HG02763 (cell line): Measurements from ENCODE around the gene BIN1.

Source experiments
- ATAC-seq: cut with Tn5 transposase; IDR thresholded peaks from one replicate; pipeline ENCODE4 v1.9.1; 2021; ENCODE audit warnings: mild to moderate bottlenecking, moderate library complexity; ENCODE audit not compliant: unreplicated experiment

Gene BIN1

DNA sequence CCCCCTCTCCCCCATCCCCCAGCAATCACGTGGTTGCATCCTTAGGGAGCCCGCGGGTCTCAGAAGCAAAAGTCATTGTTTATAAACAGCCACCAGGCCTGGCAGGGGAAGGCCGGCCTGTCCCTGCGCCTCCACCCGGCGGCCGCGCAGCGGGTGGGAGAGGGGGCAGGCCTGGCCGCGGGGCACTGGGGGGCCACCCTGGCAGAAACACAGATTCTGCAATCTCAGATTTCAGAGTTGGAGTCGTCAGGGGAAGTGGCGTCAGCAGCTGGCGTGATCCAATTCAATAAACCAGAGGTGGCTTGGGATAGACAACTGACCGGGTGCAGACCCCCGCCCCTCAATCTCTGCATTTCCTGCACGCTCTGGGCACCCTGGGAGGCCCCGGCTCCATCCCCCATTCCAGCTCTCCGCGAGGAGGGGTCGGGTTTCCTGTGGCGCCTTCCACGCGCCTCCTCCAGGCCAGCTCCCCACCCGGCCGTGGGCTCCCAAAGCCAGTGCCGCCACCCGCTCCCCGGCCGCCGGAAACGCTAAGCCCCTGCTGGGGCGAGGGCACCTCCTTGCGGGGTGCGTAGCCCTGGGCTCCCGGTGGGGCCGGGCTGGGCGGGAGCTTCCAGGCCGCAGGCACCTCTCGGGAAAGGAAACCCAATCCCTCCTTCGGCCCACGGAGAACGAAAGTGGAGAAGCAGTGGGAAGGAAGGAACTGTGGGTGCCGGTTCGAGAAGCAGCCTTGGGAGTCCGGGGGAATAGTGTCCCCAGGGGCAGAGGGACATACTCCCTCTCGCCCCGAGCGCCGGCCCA, 1.1 kb downstream of the BIN1 start:
- ATAC-seq, result no peak

DNA sequence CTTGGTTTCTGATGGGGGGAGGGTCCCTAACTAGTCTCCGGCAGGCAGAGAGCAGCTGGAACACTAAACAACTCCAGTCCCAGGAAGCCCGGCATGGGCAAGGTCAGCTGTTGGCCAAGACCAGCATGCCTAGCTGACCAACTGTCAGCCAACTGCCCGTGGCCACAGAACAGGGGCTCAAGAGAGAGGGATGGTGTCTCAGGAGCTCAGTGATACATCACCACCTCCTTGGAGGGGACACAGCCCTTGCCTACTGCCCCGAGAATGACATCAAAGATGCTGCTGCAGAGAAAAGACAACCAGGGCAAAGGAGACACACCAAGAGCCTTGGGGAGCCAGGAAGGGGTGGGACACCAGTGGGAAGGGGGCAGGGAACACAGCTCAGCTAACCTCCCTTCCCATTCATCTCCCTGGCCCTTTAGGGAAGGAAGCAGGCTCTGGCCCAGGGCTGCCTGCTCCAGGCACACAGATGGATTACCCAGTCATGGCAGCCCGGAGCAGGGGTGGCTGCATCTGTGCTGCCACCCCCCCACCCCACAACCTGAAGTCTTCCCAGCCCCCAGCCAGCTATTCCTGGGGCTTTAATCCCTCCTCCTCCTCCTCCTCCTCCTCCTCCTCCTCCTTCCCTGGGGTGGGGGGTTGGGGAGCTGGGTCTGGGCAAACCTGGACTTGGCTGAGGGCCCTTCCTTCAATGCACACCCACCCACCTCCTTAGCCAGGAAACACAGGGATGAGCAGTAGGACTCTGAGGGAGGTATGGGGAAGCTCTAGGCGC, 1.9 kb downstream of the BIN1 start:
- ATAC-seq, result no peak

DNA sequence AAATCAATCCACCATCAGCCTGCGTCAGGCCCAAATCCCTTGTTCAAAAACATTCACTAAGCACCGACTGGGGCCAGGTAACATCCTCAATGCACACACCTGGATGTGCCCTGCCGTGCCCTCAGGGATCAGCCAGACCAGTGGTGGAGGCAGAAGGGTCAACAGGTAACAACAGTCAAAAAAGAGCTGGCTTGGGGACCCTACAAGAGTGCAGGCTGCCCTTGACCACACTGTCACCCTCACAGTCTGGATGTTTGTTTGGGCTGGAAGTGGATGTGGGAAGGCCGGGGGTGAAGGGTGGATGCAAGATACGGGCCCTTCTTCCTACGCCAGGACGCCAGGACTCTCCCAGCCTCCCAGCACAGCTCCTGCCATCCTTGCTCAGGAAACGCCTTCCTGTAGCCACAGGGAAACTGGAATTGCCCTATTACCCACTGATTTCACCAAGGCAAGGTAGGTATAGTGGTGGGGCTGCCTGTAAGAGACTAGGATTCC, 2.7 kb downstream of the BIN1 start:
- no peak for ATAC-seq

DNA sequence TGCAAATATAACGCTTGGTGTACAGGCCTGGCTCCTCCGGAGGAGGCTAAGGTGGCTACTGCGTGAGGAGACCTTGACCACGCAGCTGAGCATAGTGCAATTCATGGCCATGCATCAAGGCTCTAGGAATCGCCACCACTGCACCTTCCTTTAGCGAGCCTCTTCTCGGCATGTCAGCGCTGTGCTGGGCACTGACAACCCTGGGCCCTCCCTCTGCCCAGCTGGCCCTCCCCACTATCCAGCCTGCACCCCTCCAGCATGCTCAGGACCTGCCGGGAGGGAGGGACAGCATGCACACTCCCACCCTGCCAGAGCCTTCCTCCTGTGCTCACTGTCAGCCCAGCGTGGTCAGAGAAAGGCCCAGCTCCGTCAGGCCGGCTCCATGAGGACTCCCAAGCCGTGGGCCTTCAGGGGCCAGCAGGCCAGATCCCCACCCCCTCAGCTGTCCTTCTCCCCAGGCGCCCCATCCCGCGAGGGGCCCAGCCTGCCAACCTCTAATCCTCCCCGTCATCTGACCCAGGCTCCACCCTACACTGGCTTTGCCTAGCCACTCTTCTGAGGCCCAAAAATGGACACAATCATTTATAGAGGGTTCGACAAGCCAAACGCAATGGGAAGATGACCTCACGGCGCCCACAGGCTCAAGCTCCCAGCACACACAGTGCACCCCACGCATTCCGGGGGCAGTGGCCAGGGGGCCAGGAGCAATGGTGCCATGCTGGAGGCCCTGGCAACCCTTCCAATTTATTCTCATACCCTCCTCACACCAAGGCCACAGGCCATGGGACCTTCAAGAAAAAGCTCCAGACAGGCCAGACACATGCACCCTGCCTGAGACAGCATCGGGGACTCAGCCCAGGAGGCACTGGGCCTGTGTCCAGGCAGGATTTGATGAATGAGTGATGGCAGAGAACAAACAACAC, 3.5 kb downstream of the BIN1 start:
- no peak for ATAC-seq

DNA sequence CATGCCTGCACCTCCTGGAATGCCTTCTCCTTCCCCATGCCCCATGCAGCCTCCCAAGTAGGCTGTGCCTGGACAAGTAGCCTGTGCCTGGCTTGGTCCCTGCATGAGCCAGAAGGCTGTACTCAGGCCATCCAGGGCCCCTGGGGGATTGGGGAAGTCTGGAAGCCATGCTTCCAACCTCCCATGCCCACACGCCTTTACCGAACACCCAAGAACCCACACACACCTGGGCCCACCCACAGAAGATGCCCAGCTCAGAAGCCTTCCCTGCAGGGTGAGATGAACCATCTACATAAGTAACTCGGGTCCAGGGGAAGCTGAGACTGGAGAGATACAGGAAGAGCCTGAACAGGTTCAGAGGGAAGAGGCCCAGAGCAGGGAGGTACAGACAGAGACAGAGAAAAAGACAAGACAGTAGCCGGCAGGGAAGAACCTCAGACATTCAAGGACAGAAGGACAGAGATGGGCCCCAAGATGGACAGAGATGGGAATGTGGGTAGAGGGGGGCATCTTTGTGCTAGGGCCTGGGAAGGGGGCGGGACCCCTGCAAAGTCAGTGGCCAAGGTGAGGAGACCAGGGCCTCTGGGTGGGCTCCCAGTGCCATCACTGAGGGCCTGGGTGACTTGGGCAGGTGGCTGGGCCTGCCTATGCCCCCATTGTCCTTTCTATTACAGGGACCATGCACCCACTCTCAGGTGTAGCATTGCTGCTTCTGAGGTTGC, 4.3 kb downstream of the BIN1 start:
- ATAC-seq, result no peak

DNA sequence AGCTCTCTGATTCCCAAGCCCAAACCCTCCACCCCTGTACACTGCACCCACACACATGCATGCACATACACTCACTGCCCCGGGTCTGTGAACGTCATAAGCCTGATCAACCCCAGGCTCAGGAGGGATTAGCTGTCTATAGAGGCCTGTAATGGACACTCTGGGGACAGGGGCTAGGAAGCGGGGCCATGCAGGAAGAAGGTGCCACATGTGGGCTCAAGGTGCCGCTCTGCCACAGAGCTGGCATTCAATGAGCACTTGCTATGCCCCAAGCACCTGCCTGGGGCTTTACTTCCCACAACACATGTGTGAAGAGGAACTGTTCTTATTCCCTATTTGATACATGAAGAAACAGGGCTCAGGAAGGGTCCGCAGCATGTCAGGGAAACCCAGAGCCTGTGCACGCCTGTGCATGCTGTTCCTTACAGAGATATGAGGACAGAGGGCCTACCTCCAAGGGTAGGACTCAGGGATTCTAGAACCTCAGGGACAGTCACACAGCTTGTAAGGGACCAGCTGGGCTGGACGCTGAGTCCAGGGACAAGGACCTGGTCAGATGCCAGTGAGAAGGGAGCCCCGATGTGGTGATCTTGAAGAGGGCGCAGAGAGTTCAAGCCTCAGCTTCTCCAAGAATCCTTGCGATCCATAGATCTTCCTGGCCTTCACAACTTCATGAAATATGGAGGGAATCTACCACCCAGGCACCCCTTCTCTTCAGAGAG, 5.0 kb downstream of the BIN1 start:
- ATAC-seq, result no peak

DNA sequence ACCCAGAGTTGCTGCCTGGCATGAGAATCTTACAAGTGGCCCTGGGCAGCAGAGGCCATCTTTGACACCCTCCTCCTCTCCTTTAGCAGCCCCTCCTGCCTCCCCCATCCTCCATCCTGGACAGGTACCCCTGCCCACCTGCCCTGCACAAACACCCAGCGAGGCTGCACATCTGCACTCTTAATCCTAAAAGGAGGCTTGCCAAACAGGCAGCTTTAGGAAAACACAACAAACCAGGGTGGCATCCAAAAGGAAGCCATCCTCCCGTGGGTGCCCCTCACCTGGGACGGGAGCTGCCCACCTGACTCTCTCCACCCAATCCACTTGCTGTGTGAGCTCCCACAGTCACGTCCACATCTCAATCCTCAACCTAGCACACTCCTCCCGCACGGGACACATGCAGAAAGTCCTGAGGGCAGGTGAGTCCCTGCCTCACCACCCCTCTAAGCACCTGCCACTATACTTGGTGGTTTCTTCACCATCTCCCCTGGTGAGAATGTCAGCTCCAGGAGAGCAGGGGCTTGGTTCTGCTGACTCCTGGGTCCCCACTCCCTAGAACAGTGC, 5.8 kb downstream of the BIN1 start:
- no peak for ATAC-seq

DNA sequence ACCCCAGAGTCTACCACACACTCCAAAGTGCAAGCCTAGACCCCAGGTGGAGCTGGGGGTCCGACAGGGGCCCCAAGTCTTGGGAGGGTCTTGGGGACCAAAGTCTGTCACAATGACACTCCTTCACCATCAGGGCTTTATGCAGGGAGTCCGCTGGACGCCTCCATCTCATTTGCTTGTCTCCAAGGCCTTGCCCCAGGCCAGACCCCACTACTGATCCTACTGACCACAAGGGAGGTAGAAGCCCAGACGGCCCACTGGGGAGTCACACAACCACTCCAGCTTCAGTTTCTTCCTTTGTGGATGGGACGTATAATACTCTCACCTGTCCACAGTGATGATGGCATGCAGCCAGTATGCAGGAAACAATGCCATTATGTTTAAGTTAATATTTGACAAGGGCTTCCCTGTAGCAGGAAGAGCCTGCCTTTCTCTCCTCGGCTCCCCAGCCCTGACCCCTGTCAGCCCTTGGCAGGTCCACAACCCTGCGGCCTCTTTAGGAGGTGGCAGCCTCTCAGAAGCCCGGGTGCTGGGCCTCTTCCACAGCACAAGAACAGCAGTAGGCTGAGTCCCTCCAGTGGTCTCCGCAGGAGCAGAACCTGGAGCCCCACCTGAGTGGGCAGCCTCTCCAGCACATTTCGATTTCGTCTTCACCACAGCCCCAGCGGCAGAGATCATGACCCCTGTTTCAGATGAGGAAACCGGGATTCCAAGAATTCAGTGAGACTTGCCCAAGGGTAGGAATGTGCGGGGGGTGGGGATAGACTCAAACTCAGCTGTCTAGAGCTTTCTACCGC, 6.5 kb downstream of the BIN1 start:
- no peak for ATAC-seq

DNA sequence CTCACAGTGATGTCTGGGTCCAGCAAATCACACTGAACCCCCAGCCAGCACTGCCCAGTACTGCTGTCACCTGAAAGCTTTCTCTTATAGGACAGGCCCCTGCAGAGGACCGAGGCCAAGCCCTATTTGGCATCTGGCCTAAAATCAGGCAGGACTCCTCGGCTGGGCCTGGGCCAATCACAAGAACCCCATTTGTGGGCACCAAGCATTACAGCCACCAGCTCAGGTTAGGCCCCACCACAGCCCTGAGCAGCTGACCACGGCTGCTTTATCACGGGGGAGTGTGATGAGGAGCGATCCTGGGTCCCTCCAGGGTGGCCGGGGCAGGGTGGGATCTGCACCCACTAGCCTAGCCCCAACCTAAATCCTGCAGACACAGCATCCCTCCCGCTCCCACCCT, 8.2 kb downstream of the BIN1 start:
- no peak for ATAC-seq

DNA sequence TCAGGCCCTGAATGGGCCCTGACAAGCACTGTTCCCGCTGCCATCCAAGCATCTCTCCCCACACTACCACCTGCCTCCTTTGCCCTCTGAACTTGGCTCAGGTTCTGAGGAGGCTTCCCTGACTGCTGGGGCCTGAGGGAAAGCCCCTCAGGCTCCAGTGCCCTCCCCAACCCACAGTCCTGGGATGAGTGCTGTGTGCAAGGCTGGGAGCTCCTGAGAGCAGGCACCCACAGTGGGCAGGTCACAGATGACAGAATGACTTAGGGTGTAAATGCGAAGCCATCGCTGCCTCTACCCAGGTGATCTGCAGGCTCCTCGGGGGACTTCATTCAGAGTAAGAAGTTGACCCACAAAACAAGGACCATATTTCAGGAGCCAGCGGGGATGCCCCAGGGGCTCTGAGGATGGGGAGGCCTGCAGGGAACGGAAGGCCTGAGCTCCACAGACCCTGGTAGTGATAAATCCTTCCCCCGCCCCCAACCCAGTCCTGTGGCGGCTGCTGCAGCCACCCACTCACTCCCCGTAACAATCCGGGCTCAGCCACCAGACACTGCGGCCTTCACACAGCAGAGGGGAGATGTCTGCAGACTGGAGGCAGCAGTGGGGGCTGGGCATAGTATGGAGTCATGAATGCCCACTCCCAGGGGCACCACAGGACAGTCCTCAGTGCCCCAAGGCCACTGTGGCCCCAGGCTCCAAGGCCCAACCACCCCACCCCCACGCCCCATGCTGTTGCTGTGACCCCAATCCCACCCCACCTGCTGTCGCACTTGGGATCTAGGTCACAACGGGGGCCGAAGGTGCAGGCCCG, 8.9 kb downstream of the BIN1 start:
- ATAC-seq, result no peak

DNA sequence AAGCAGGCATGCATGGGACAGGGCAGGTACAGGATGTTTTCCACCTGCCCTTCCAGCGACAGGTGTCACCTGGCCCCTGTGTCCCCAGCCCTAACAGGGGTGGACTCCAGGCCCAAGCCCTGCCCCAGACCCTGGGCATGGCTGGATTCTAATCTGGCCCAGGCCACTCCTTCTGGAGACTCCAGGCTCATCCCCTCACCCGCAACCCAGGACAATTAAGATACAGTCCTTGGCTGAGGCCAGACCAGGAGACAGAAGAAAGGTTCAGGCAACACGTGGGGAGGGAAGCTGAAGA, 9.5 kb downstream of the BIN1 start:
- no peak for ATAC-seq

DNA sequence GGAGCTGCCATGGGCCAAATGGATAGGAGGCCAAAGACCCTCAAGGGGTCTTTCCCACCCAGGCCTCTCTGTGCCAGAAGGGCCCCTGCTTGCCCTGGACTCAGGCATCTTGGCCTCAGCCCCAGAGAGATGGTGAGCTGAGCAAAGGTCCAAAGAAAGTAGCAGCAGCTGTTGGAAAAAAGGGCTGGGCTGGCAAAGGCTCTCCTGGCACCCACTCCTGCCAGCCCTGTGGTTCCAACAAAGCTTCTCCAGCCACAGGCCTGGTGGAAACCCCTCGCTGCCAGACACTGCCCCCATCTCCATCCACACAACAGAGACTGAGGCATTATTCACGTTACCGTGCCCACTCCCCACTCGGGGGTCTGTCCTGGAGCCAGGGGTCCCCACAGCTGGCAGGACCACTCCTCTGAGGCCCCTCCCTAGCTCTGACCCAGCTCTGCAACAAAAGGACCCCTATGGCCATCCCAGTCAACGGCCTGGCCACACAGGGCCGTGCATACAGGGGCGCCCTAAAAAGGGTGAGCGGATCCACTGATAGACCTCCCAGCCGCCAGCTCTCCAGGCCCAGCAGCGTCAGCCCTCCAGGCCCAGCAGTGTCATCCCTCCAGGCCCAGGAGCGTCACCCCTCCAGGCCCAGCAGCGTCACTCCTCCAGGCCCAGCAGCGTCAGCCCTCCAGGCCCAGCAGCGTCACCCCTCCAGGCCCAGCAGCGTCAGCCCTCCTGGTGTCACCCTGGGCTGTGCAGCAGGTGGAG, 10.1 kb downstream of the BIN1 start:
- ATAC-seq, result no peak

DNA sequence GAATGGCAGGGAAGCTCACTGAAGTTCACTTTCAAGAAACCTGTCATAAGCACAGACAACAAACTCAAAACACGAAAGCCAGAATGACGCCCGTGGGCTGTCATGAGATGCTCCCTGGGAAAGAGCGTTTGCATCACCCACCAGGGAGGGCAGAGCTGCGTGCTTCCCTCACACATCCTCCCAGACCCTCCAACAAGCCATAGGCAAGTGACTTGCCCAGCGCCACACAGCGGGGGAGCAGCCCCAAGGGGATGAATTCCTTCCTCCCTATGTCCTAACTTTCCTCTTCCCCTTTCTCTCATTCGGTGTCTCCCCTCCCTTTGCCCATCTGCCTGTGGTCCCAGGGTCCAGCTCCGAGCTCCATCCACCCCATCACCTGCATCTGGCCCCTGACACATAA, 10.7 kb downstream of the BIN1 start:
- ATAC-seq, result no peak

DNA sequence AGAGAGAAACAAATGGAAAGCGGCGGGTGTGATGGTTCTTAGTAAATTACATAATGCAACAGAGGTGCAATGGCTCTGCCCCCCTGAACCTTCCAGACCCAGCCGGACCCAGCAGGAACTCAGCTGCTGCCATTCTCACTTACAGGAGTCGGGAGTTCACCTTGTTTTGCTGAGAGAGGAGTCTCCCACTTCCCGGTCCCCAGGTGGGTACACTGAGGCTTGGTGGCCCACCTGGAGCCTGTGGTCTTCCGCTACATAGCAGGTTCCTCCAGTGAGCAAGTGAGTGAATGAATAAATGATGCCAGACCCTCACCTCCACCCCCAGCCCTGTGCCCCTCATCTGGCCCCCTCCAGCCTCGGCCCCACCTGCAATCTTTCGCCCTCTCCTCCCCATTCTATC, 11.2 kb downstream of the BIN1 start:
- no peak for ATAC-seq

DNA sequence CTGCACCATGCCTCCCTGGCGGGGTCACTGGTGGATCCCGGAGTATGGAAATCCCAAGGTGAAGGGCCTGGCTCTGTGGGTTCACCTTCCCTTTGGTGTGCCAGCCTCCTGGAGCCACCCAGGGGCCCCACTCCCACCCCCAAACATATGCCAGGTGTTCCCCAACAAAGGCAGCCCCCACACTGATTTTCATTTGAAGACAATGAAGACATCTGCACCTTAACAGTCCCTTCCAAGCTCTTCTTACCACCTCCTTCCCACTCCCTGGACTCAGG, 11.7 kb downstream of the BIN1 start:
- ATAC-seq, result no peak

DNA sequence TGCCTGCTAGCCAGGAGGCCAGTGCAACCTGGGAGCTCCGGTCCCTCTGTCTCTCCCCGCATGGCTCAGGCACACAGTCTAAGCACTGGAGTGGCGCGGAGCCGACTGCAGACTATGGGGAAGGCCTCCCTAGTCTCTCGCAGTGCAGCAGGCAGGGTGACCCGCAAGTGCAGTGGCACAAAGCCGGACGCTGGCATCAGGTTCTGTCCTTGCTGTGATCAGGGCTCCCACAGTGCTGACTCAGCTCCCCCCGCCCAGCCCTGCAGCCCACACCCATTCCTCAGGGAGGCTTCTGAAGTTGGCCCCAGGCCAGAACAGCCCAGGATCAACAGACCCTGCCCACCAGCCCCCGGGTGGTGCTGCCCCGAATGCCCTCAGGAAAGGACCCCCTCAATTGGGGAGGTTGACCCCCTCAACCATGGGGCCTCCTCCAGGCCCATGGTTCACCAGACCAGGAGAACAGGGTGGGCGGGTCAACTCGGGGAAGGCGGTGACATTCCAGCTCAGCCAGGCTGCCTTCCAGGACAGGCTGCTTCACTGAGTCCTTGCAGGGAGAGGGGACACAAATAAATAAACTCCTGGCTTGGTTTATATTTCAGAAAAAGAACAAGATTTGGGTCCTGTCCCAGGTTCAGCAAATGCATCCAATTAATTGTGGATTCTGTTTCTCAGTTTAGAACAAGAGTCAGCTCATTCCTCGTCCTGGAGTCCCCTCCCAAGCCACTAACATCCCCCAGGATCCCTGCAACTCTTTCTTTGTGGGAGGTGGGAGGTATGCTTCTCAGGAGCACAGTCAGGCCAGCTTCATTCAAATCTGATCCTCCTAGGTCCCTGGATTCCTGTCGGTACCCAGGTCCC, 12.2 kb downstream of the BIN1 start:
- ATAC-seq, result no peak
